H1 (cell line): ENCODE results near the gene PLPPR2. TPM values are rescaled to one million over a fixed set of nuclear protein-coding genes. Genes with fewer than 3 reads are reported as not detected.

ENCODE experiments used
- CTCF ChIA-PET: fragments of 300-600 bp; sonication (Branson Sonifier 250); formaldehyde crosslinking; loops from one replicate; lab custom pipeline; 2021; ENCODE audit not compliant: partially characterized antibody; lab: Charles Lee
- POLR2A ChIA-PET: fragments of 300-600 bp; sonication (Branson Sonifier 250); formaldehyde crosslinking; loops from one replicate; lab custom pipeline; 2021; ENCODE audit warnings: inconsistent platforms; ENCODE audit not compliant: partially characterized antibody; lab: Charles Lee
- DNase-seq, 2 experiments: peaks; one replicate each; pipeline versions ENCODE4 v3.0.0 to v3.0.0-alpha.2; 2010 to 2022; ENCODE audit warnings: low spot score in 2 of 2, low read depth in 1 of 2, mixed read lengths in 1 of 2
- FAIRE-seq: peaks from 2 replicates; lab custom pipeline; 2011; peaks lifted over from hg19 to GRCh38; lab: Jason Lieb, UNC
- H2AFZ ChIP-seq: 2 replicates; pipeline ENCODE4 v1.8.1; 2012; ENCODE audit warnings: low read length, inconsistent platforms
- H2AK5ac ChIP-seq: 2 replicates; pipeline ENCODE4 v1.6.1; 2013; ENCODE audit warnings: low read depth, low read length
- H2BK120ac ChIP-seq: replicated peaks from 2 replicates; pipeline ENCODE3; 2013; ENCODE audit warnings: low read depth, low read length, inconsistent platforms
- H2BK12ac ChIP-seq: 2 replicates; pipeline ENCODE4 v1.6.1; 2013; ENCODE audit warnings: low read depth, low read length
- H2BK15ac ChIP-seq: 2 replicates; pipeline ENCODE4 v1.6.1; 2013; ENCODE audit warnings: low read length
- H2BK20ac ChIP-seq: 2 replicates; pipeline ENCODE4 v1.6.1; 2013; ENCODE audit warnings: low read length
- H2BK5ac ChIP-seq: 2 replicates; pipeline ENCODE4 v1.6.1; 2013; ENCODE audit warnings: low read depth, low read length
- H3K14ac ChIP-seq: 2 replicates; pipeline ENCODE4 v1.6.1; 2013; ENCODE audit warnings: inconsistent platforms; ENCODE audit not compliant: insufficient read length
- H3K18ac ChIP-seq: 2 replicates; pipeline ENCODE4 v1.6.1; 2013; ENCODE audit warnings: low read length; ENCODE audit errors: extremely low read depth
- H3K23ac ChIP-seq: 2 replicates; pipeline ENCODE4 v1.6.1; 2013; ENCODE audit warnings: inconsistent platforms; ENCODE audit not compliant: insufficient read length
- H3K23me2 ChIP-seq: 2 replicates; pipeline ENCODE4 v1.6.1; 2013; ENCODE audit warnings: low read depth, low read length
- H3K27ac ChIP-seq: 2 replicates; pipeline ENCODE4 v1.6.1; 2011; ENCODE audit warnings: low read depth, low read length, inconsistent platforms
- H3K27me3 ChIP-seq, 4 experiments: replicated peaks in 1 of 4; 1 replicate in 1 of 4; 2 replicates in 3 of 4; pipeline versions ENCODE4 v1.6.1 to v1.8.1; 2011 to 2013; ENCODE audit warnings: low read length in 3 of 4, mild to moderate bottlenecking in 3 of 4, inconsistent platforms in 2 of 4, mixed read lengths in 2 of 4, moderate library complexity in 1 of 4; ENCODE audit not compliant: control insufficient read depth in 3 of 4, insufficient read depth in 3 of 4; ENCODE audit errors: extremely low read depth in 1 of 4
- H3K36me3 ChIP-seq, 4 experiments: 2 replicates each; pipeline versions ENCODE4 v1.6.1 to v1.8.1; 2011 to 2013; ENCODE audit warnings: mild to moderate bottlenecking in 4 of 4, low read length in 3 of 4, moderate library complexity in 2 of 4, control low read depth in 1 of 4, inconsistent platforms in 1 of 4; ENCODE audit not compliant: insufficient read depth in 4 of 4, control insufficient read depth in 2 of 4
- H3K4ac ChIP-seq: replicated peaks from 2 replicates; pipeline ENCODE3; 2013; ENCODE audit warnings: low read length, low read depth, mixed read lengths, inconsistent platforms; ENCODE audit not compliant: insufficient read length
- H3K4me1 ChIP-seq, 4 experiments: replicated peaks in 1 of 4; 1 replicate in 1 of 4; 2 replicates in 3 of 4; pipeline versions ENCODE4 v1.6.1 to v1.8.1; 2011 to 2013; ENCODE audit warnings: low read length in 3 of 4, inconsistent platforms in 2 of 4, mixed read lengths in 1 of 4; ENCODE audit not compliant: insufficient read depth in 4 of 4, control insufficient read depth in 3 of 4
- H3K4me2 ChIP-seq, 2 experiments: 2 replicates each; pipeline versions ENCODE4 v1.6.1 to v1.8.1; 2011 to 2013; ENCODE audit warnings: low read depth in 2 of 2, low read length in 2 of 2, control low read depth in 1 of 2, inconsistent platforms in 1 of 2, mild to moderate bottlenecking in 1 of 2; ENCODE audit not compliant: insufficient read depth in 1 of 2
- H3K4me3 ChIP-seq, 4 experiments: fragments of 200-600, 300-600 bp in 1 of 4; sonication (generic), shearing (Covaris generic), sonication (Bioruptor Twin) in 1 of 4; 2 replicates each; pipeline versions ENCODE4 v1.5.1 to v1.8.1; 2011 to 2016; ENCODE audit warnings: low read length in 4 of 4, low read depth in 3 of 4, control low read depth in 2 of 4, inconsistent platforms in 2 of 4, mild to moderate bottlenecking in 2 of 4, mixed read lengths in 1 of 4, moderate library complexity in 1 of 4; ENCODE audit not compliant: insufficient read depth in 2 of 4; ENCODE audit errors: extremely low read depth in 1 of 4
- H3K56ac ChIP-seq: replicated peaks from 2 replicates; pipeline ENCODE3; 2013; ENCODE audit warnings: low read depth, mild to moderate bottlenecking, mixed read lengths, low read length, inconsistent platforms; ENCODE audit not compliant: insufficient read length
- H3K79me1 ChIP-seq: 2 replicates; pipeline ENCODE4 v1.6.1; 2013; ENCODE audit warnings: low read depth, low read length, control low read depth
- H3K79me2 ChIP-seq, 2 experiments: 2 replicates each; pipeline versions ENCODE4 v1.6.1 to v1.8.1; 2012 to 2013; ENCODE audit warnings: low read length in 2 of 2, mild to moderate bottlenecking in 2 of 2, inconsistent platforms in 1 of 2; ENCODE audit not compliant: insufficient read depth in 2 of 2, control insufficient read depth in 1 of 2
- H3K9ac ChIP-seq, 4 experiments: replicated peaks in 1 of 4; 1 replicate in 1 of 4; 2 replicates in 3 of 4; pipeline versions ENCODE4 v1.6.1 to v1.8.1; 2011 to 2013; ENCODE audit warnings: low read depth in 3 of 4, low read length in 3 of 4, control low read depth in 2 of 4, mild to moderate bottlenecking in 2 of 4, moderate library complexity in 2 of 4, inconsistent platforms in 1 of 4; ENCODE audit errors: extremely low read depth in 1 of 4
- H3K9me3 ChIP-seq, 2 experiments: 2 replicates each; pipeline versions ENCODE4 v1.6.1 to v1.8.1; 2012 to 2013; ENCODE audit warnings: mild to moderate bottlenecking in 2 of 2, moderate library complexity in 2 of 2, control low read depth in 1 of 2, inconsistent platforms in 1 of 2, low read depth in 1 of 2, low read length in 1 of 2, mixed read lengths in 1 of 2; ENCODE audit not compliant: insufficient read depth in 2 of 2
- H4K20me1 ChIP-seq, 2 experiments: replicated peaks in 1 of 2; 2 replicates each; pipeline versions ENCODE3 to v1.8.1; 2011 to 2013; ENCODE audit warnings: inconsistent platforms in 2 of 2, low read length in 2 of 2, mild to moderate bottlenecking in 1 of 2; ENCODE audit not compliant: insufficient read depth in 2 of 2, control insufficient read depth in 1 of 2
- H4K5ac ChIP-seq: 2 replicates; pipeline ENCODE4 v1.6.1; 2013; ENCODE audit warnings: low read length, low read depth, mixed read lengths, inconsistent platforms; ENCODE audit not compliant: insufficient read length
- H4K8ac ChIP-seq: 2 replicates; pipeline ENCODE4 v1.8.0; 2013; ENCODE audit warnings: mild to moderate bottlenecking, moderate library complexity, low read length, inconsistent platforms; ENCODE audit not compliant: insufficient read depth; ENCODE audit errors: extremely low read depth
- H4K91ac ChIP-seq: replicated peaks from 2 replicates; pipeline ENCODE3; 2013; ENCODE audit warnings: low read length, mixed read lengths, inconsistent platforms; ENCODE audit not compliant: insufficient read length
- WGBS, 2 experiments: shearing (Covaris generic) in 1 of 2; methylation state at CpG; one replicate each; pipeline versions ENCODE4 v1.1.6 to v1.1.7; 2013 to 2015; ENCODE audit warnings: low lambda C conversion rate in 2 of 2, mixed read lengths in 2 of 2, inconsistent platforms in 1 of 2, low coverage in 1 of 2, missing lambda C conversion rate in 1 of 2; ENCODE audit not compliant: insufficient replicate concordance in 2 of 2, insufficient coverage in 1 of 2, insufficient read length in 1 of 2; ENCODE audit errors: extremely low coverage in 1 of 2, missing lambda C conversion rate in 1 of 2; 5-methylcytosine and 5-hydroxymethylcytosine counted together
- polyA plus RNA-seq, 7 experiments: library from polyadenylated mRNA; depleted of rRNA in 3 of 7; stranded (reverse) in 5 of 7; unstranded in 2 of 7; fragments of >200 nt in 5 of 7; fragments of 200-250 nt in 2 of 7; gene quantifications; 1 replicate in 5 of 7; 2 replicates in 1 of 7; 4 replicates in 1 of 7; pipeline versions ENCODE4 v1.2.1 to v1.2.3, GENCODE V29; 2011 to 2013; ENCODE audit warnings: missing spikeins in 2 of 7, mixed read lengths in 2 of 7
- total RNA-seq: library from RNA; stranded (reverse); fragmentation: NEBNext Ultra II Directional; extraction: Animal tissue kit (Norgen Biotek cat#: 25700); gene quantifications from 2 replicates; pipeline ENCODE4 v1.2.1, GENCODE V29; 2021
- TF ChIP-seq, protein P1 (sequence below): IDR thresholded peaks from 2 replicates; pipeline ENCODE4 v1.6.1; 2012; ENCODE audit warnings: inconsistent platforms

PLPPR2 gene
- total and polyA plus RNA-seq, 2 of the 8 experiments (the other 6 are each of a cell fraction or from before 2014, with no cell fraction given): 7.2 to 11.7 TPM

DNA sequence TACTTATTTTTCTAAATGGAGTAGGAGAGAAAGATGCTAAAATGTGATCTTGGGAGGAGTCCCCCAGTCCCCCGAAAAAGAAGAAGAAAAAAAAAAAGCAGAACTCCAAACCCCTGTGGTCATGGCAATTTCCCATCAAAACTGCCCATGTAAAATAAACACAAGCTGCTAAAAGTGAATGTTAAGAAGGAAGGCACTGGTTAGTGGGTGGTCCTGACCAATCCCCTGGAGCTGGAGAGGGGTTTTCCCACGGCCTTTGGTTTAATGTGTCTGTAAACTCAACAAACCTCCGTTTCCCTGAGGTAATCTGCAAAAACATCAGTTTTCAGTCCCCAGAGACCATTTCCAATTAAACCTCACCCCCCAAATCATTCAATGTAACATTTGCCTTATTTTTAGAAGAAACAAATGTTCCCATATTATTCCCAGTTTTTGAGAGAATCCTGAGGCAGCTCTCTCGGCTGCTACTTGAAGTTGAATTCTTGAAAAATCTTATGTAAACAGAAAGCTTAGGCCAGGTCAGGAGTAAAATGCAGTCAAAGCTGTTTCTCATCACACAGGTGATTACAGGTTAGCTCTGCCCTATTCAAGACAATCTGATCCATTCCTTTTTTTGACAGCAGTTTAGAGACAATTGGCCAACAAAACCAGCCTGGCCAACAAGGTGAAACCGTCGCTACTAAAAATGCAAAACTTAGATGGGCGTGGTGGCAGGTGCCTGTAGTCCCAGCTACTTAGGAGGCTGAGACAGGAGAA is 32.8 kb upstream of the PLPPR2 start:
- H2BK12ac ChIP-seq: no peak overlapping the region
- no peak overlapping the region for H2BK15ac ChIP-seq
- no peak overlapping the region for H3K14ac ChIP-seq
- no peak overlapping the region for H3K56ac ChIP-seq
- H3K79me1 ChIP-seq: no peaks in the 10 kb centered on the region
- H3K4ac ChIP-seq: no peak overlapping the region
- ChIA-PET CTCF (interaction anchor here (0.7 to 2.7 kb wide), 17 partner anchors 9 to 130 kb away, joined by 3 to 13 read pairs (median 4); partner anchors contain the start of genes ODAD3, PRKCSH, RAB3D and TSPAN16), POLR2A (interaction anchor here (0.5 to 2.7 kb wide), 4 partner anchors 10 to 185 kb away, joined by 3 to 5 read pairs (median 4); no protein-coding TSS in a partner anchor)
- no peak overlapping the region for H3K18ac ChIP-seq
- H3K23ac ChIP-seq: no peak overlapping the region
- no peaks in the 10 kb centered on the region for H3K27me3 ChIP-seq
- no peaks in the 10 kb centered on the region for H3K79me2 ChIP-seq
- no peaks in the 10 kb centered on the region for H3K9me3 ChIP-seq
- H3K9ac ChIP-seq: no peak overlapping the region
- WGBS, 2 experiments: 75% methylated on average over 7 of the region's 7 CpGs; no CpG with 5 or more reads in 1 of the 2 experiments
- H2BK5ac ChIP-seq: no peak overlapping the region
- no peak overlapping the region for H2AFZ ChIP-seq
- no peak overlapping the region for H2BK120ac ChIP-seq
- no peak overlapping the region for H3K4me3 ChIP-seq
- no peak overlapping the region for H4K91ac ChIP-seq
- H3K27ac ChIP-seq: no peak overlapping the region
- H3K4me1 ChIP-seq: peaks cover 0 to 5% (median 0%) of the 10 kb centered on the region in 4 experiments; a peak in 3 of 7 replicates
- DNase-seq: no peak
- no peaks in the 10 kb centered on the region for H4K20me1 ChIP-seq
- no peaks in the 10 kb centered on the region for H3K23me2 ChIP-seq
- no peak overlapping the region for H2AK5ac ChIP-seq
- H4K8ac ChIP-seq: no peak overlapping the region
- no peak overlapping the region for H4K5ac ChIP-seq
- H3K4me2 ChIP-seq: no peak overlapping the region
- FAIRE-seq: no peak
- H2BK20ac ChIP-seq: no peak overlapping the region
- H3K36me3 ChIP-seq: no peaks in the 10 kb centered on the region
- TF ChIP-seq, protein P1, sequence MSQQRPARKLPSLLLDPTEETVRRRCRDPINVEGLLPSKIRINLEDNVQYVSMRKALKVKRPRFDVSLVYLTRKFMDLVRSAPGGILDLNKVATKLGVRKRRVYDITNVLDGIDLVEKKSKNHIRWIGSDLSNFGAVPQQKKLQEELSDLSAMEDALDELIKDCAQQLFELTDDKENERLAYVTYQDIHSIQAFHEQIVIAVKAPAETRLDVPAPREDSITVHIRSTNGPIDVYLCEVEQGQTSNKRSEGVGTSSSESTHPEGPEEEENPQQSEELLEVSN: no peak
